ENCODE data around the gene PVRIG. TPM values are rescaled to one million over a fixed set of nuclear protein-coding genes. Genes with fewer than 3 reads are reported as not detected.
"Not testable (repeated sequence)": the region's sequence is repeated elsewhere in the genome, so short reads cannot be mapped to it uniquely, and the experiment has no call there.

Gene PVRIG
- total RNA-seq, 1 donor from 2014 or later: 1.7 TPM

DNA sequence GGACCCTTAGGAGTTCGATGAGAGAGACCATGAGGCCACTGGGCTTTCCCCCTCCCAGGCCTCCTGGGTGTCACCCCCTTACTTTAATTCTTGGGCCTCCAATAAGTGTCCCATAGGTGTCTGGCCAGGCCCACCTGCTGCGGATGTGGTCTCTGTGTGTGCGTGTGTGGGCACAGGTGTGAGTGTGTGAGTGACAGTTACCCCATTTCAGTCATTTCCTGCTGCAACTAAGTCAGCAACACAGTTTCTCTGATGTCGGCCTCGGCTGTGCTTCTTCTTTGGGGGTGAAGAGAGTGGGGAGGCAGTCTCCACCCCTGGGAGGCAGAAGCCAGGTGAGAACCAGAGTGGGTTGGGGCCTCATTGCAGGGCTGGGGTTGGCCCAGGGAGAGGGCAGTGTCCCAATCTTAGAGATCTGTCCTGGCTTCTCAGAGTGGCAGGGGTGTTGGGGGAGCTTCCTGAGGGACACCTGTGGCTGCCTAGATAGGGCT, 1.5 kb downstream of the PVRIG start:
- Histone ChIP-seq H3K9me3 (no peaks in the 10 kb centered on the region), H3K4me1 (no peaks in the 10 kb centered on the region), H3K27ac (peak overlapping the region; percentile 27), H3K4me3 (peak overlapping the region in 1 of 2 donors; percentile 16), H3K27me3 (no peaks in the 10 kb centered on the region), H3K36me3 (no peaks in the 10 kb centered on the region)
- TF ChIP-seq POLR2A (IDR thresholded peaks at IDR 0.05): no peak
- TF ChIP-seq, protein P1, sequence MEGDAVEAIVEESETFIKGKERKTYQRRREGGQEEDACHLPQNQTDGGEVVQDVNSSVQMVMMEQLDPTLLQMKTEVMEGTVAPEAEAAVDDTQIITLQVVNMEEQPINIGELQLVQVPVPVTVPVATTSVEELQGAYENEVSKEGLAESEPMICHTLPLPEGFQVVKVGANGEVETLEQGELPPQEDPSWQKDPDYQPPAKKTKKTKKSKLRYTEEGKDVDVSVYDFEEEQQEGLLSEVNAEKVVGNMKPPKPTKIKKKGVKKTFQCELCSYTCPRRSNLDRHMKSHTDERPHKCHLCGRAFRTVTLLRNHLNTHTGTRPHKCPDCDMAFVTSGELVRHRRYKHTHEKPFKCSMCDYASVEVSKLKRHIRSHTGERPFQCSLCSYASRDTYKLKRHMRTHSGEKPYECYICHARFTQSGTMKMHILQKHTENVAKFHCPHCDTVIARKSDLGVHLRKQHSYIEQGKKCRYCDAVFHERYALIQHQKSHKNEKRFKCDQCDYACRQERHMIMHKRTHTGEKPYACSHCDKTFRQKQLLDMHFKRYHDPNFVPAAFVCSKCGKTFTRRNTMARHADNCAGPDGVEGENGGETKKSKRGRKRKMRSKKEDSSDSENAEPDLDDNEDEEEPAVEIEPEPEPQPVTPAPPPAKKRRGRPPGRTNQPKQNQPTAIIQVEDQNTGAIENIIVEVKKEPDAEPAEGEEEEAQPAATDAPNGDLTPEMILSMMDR (IDR thresholded peaks at IDR 0.05): no peak
- peak in 1 of 2 donors; percentile 21 for TF ChIP-seq POLR2AphosphoS5 (IDR thresholded peaks at IDR 0.05; ENCODE audit: insufficient read depth in 1 of 2, low read depth in 1 of 2)
- intact Hi-C loops (cut with DNase I): no loop called here
- no peak for DNase-seq (ENCODE audit: extremely low spot score in 2 of 2)

DNA sequence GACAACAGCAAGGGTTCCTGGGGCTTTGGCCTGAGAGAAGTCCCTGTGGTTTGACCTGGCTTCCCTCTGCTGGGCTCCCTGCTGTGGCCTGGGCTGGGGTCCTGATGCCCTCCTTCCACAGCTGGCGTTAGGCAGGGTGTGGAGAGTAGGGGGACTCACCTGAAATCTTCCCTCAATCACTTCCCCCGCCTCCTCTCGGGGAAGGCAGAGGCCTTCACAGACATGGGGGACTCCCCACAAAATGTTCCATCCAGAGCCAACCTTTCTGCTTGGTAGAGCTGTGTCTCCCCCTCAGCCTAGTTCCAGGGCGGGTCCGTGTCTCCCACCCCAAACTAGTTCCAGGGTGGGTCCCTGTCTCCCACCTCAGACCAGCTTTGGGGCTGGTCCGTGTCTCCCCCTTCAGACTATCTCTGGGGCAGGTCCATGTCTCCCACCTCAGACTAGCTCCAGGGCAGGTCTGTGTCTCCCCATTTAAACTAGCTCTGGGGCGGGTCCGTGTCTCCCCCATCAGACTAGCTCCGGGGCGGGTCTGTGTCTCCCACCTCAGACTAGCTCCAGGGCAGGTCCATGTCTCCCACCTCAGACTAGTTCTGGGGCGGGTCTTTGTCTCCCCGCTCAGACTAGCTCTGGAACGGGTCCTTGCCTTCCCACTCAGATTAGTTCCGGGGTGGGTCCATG, 2.2 kb downstream of the PVRIG start:
- Histone ChIP-seq H3K27me3 (no peaks in the 10 kb centered on the region), H3K9me3 (no peaks in the 10 kb centered on the region), H3K27ac (peak overlapping the region; percentile 13), H3K4me1 (no peaks in the 10 kb centered on the region), H3K4me3 (no peak overlapping the region), H3K36me3 (no peaks in the 10 kb centered on the region)
- intact Hi-C loops (cut with DNase I): no loop called here
- TF ChIP-seq POLR2AphosphoS5 (IDR thresholded peaks at IDR 0.05; ENCODE audit: insufficient read depth in 1 of 2, low read depth in 1 of 2) (no peak), POLR2A (IDR thresholded peaks at IDR 0.05) (no peak)
- TF ChIP-seq, protein P1 (IDR thresholded peaks at IDR 0.05): no peak
- DNase-seq (ENCODE audit: extremely low spot score in 2 of 2): no peak

DNA sequence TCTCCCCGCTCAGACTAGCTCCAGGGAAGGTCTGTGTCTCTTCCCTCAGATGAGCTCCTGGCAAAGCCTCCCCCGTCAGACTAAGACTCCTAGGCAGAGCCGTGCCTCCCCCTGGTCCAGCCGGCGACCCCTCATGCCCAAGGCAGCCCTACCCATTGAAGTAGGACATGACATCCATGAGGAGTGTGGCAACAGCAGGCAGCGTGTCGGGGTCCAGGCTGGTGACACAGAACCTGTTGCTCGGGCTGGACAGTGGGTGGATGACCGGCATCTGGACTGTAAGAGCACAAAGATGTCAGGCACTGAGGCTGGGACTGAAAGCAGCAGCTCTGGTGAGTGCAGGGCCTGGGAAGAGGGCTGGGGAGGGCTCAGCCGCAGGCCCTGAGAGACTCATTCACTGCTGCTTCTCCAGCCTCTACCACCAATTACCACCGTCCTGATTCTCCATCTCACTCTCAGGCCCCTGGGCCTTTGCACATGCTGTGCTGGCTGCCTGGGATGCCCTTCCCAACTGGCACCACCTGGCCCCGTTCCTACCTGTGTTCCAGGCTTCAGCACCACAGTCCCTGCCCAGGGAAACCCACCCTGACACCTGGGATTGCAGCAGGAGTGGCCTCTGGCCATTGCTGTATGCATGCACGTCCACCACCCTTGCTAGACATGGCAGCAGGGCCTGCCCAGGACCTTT, 2.8 kb downstream of the PVRIG start:
- no peaks in the 10 kb centered on the region for H3K9me3 ChIP-seq
- TF ChIP-seq POLR2AphosphoS5 (IDR thresholded peaks at IDR 0.05; ENCODE audit: insufficient read depth in 1 of 2, low read depth in 1 of 2) (no peak), POLR2A (IDR thresholded peaks at IDR 0.05) (no peak)
- TF ChIP-seq, protein P1 (IDR thresholded peaks at IDR 0.05): no peak
- DNase-seq (ENCODE audit: extremely low spot score in 2 of 2): no peak
- no peaks in the 10 kb centered on the region for H3K36me3 ChIP-seq
- H3K4me1 ChIP-seq: no peaks in the 10 kb centered on the region
- no peaks in the 10 kb centered on the region for H3K27me3 ChIP-seq
- intact Hi-C loops (cut with DNase I): no loop called here
- no peak overlapping the region for H3K27ac ChIP-seq
- H3K4me3 ChIP-seq: no peak overlapping the region

- H3K4me3 ChIP-seq; H3K36me3 ChIP-seq; H3K4me1 ChIP-seq; H3K27ac ChIP-seq; DNase-seq (ENCODE audit: extremely low spot score in 2 of 2); intact Hi-C loops (cut with DNase I); H3K9me3 ChIP-seq; H3K27me3 ChIP-seq: not testable (repeated sequence)
Measured at GRCh38 chr7:100223376-100223927, 3.7 kb downstream of the PVRIG start.

DNA sequence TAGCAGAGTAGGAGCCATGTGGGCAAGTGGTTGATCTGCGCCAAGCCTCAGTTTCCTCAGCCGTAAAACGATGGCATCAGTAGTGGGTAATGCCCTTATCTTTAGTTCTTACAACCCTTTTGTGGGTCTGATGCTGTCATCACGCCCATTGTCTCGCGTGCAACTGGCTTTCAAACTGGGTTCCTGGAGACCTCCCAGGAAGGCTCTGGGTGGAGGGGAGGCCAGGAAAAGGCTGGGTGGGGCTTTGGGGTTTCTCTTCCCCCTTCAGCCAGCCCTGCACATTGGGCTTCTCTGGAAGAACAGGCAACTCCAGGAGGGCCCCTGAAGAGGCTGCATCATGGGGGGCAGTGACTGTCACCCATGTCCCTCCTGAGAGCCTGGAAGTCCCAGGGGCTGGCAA, 5.1 kb downstream of the PVRIG start:
- DNase-seq (ENCODE audit: extremely low spot score in 2 of 2); H3K27me3 ChIP-seq; H3K4me1 ChIP-seq; H3K4me3 ChIP-seq; H3K9me3 ChIP-seq; H3K27ac ChIP-seq; intact Hi-C loops (cut with DNase I); H3K36me3 ChIP-seq: not testable (repeated sequence)

DNA sequence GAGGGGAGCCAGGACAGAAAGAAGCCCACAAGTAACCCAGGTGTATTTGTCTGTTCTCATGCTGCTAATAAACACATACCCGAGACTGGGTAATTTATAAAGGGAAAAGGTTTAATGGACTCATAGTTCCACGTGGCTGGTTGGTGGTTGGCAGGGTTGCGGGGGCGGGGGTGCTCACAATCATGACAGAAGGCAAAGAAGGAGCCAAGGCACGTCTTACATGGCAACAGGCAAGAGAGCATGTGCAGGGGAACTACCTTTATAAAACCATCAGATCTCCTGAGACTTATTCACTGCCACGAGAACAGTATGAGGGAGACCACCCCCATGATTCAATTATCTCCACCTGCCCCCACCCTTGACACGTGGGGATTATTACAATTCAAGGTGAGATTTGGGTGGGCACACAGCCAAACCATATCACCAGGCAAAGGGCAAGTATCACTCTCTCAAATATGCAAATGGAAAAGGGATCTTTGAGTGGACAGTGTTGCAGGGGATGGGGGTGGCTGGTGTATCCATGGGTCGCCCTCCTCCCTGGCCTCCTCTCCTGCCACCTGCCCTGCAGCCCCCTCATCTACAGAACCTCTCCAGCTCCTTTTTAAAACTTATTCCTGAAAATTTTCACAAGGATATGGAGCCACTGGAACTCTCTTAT, 15.0 kb downstream of the PVRIG start:
- H3K27ac ChIP-seq; H3K4me3 ChIP-seq; DNase-seq (ENCODE audit: extremely low spot score in 2 of 2); H3K9me3 ChIP-seq; H3K36me3 ChIP-seq; intact Hi-C loops (cut with DNase I); H3K4me1 ChIP-seq; H3K27me3 ChIP-seq: not testable (repeated sequence)

DNA sequence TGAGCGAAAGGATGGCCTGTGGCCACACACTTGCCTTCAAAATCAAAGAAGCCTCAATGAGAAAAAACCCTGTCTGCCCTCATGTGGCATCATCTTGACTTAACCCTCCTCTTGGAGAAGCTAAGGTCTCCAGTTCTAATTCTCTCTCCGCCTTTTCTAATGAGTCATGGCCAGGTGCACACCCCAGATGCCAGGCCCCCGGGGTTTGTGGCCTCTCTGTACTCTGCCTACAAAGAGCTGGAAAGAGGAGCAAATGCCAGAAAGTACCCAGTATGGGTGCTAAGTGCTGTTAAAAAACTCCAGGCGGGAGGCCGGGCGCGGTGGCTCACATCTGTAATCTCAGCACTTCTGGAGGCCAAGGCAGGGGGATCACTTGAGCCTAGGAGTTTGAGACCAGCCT, 20.2 kb downstream of the PVRIG start:
- H3K9me3 ChIP-seq; intact Hi-C loops (cut with DNase I); H3K4me1 ChIP-seq; H3K27ac ChIP-seq; H3K4me3 ChIP-seq; DNase-seq (ENCODE audit: extremely low spot score in 2 of 2); H3K27me3 ChIP-seq; H3K36me3 ChIP-seq: not testable (repeated sequence)

DNA sequence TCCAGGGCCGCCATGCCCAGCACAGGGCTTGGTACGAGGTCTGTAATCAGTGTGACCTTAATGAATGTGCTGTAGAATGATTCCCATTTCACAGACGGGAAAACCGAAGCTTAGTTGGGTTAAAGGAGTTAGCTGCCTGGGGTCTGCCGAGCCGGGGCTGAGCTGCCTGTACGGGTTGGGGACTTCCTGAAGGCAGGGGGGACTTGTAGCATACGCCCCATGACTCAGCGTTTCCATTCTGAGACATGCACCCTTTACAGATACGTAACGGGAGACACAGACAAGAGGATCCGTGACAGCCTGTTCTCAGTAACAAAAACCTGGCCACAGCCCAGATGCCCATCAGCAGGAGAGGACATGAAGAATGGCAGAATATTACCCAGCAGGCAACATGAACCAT, 23.6 kb downstream of the PVRIG start:
- H3K9me3 ChIP-seq; H3K36me3 ChIP-seq; H3K27me3 ChIP-seq; DNase-seq (ENCODE audit: extremely low spot score in 2 of 2); H3K27ac ChIP-seq; H3K4me3 ChIP-seq; intact Hi-C loops (cut with DNase I): not testable (repeated sequence)
- peaks cover 18% of the 10 kb centered on the region for H3K4me1 ChIP-seq

GRCh38 chr7:100244988-100245605, 25.3 kb downstream of the PVRIG start:
- intact Hi-C loops (cut with DNase I); DNase-seq (ENCODE audit: extremely low spot score in 2 of 2); H3K27me3 ChIP-seq; H3K27ac ChIP-seq; H3K4me3 ChIP-seq; H3K9me3 ChIP-seq; H3K36me3 ChIP-seq: not testable (repeated sequence)
- peaks cover 18% of the 10 kb centered on the region for H3K4me1 ChIP-seq
